Activated T-cell treated with anti-CD3 and anti-CD28 coated beads for 1 hour (primary cell): ENCODE data around the gene ADIG.

Experiments used
- DNase-seq: peaks from one replicate; pipeline ENCODE4 v3.0.0-alpha.2; 2020; ENCODE audit warnings: low read depth

Gene ADIG

DNA sequence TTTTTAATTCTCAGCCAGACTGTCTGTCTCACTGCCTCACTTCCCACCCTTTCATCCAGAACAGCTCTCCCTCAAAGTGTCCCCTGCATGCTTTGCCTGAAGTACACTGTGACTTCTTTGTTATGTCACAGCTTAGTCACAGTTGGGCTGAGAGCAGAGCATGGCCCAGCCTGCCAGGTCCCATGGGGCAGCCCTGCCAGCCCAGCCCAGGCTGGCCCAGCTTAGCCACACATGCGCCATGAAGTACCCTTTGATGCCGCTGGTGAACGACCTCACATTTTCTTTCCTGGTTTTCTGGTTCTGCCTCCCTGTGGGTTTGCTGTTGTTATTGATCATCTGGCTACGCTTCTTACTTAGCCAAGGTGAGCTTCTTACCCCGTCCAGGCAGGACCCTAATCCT, at the start of gene ADIG:
Gene ADIG, plus strand, starts transcription at position 185 of the 400 bp plus-strand sequence. Its CDS starts 54 bp downstream, at position 239.
- no peak for DNase-seq

DNA sequence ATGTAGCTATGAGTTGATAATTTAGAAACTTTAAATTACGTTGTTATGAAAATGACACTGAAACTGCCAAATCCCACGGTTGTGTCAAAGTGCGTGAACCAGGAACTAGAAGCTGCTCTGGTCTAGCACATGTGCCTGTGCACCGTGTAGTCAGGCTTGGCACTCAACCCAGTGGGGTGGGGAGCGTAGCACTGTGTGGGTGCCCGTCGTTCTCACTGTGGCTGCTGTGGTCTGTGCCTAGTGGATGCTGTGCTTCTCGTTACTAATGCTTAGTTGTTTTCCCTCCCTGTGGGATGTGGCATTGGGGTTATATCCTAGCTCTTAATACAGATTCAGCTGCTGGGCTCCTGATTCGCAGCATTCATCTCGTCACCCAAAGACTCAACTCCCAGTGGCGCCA, 46.2 kb upstream of the ADIG start:
- DNase-seq, result no peak

DNA sequence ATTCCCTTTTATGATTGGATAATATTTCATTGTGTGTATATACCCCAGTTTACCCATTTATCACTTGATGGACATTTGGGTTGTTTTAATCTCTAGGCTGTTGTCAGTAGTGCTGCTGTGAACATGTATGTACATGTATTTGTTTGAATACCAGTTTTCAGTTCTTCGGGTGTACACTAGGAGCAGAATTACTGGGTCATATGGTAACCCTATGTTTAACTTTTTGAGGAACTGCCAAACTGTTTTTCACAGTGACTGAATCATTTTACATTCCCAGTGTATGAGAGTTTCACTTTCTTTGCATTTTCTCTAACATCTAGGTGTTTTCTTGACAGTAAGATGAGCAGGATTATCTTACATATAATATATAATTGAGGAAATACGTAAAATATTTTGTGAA, 44.7 kb upstream of the ADIG start:
- no peak for DNase-seq

DNA sequence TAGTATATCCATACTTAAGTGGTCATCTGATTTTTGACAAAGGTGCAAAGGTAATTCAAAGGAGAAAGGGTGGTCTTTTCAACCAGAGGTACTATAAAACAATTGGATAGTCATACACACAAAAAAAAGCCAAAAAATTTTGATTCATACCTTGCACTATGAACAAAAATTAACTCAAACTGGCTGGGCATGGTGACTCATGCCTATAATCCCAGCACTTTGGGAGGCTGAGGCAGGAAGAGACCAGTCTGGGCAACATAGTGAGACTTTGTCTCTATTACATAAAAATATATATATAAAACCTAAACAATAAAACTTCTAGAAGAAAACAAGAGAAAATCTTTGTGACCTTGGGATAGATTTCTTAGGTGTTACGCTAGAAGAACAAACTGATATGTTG, 43.8 kb upstream of the ADIG start:
- DNase-seq, result no peak

DNA sequence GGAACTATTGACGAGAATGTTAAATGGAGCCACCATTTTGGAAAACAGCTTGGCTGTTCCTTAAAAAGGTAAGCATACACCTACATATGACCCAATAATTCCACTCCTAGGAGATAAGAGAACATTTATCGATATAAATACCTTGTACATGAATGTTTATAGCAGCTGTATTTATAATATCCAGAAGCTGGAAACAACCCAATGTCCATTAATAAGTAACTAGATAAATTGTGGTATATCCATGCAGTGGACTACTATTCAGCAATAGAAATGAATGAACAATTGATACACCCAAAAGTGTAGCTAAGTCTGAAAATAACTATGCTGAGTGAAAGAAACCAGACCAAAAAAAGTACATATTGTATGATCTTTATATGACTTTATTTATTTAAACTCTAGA, 42.2 kb upstream of the ADIG start:
- no peak for DNase-seq

DNA sequence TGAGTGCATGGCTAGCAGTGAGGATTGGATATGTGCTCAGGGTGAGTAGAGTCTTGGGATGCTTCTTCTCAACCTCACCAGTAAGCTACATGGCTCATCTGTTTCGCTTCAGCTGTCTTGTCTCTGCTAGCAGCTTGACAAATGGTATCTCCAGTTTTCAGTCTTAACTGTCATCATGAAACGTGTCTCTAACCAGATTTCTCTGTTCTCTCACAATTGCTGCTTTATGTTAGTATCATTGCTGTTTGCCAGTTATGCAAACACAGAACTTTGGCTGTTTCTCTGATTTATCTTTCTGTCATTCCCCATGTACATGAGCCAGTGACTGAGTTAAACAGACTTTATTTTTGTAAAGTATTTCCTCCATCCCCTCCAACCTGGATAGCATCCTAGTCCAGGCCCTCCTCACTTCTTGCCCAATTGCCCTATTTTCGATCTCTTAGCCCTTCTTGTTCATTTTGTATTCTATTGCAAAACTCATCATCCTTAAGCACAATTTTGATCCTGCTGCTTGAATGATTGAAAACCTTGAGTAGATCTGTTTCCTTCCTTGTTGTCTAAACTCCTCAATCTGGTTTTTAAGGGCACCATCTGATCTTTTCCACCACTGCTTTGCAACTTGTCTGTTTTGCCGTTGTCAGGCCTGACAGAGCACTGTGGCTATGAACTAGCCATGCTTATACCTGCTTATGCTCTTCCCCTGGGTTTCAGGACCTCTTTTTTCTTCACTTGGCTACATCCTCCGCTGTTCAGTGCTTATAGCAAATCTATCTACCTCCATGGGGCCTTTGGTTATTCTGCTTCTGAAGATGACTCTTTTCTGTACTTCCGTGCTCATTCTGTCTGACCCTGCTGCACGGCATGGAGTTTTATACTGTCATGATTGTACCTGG, 37.7 kb upstream of the ADIG start:
- no peak for DNase-seq

DNA sequence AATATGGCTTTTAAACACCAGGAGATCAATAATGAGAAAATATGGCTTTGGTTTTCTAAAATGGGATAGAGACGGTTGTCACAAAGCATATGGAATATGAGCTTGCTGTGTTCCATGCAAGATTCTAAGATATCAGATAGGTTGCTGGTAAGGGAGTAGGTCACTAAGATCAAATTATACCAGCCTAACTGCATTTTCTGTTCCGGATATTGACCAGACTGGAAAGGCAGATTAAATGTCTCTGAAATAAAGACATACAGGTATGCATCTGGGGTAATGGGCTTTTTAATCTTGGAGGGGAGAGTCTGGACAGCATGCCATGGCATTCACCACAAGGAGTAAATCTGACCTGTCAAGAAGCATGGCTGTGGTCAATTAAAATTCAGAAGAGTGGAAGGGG, 35.2 kb upstream of the ADIG start:
- no peak for DNase-seq

DNA sequence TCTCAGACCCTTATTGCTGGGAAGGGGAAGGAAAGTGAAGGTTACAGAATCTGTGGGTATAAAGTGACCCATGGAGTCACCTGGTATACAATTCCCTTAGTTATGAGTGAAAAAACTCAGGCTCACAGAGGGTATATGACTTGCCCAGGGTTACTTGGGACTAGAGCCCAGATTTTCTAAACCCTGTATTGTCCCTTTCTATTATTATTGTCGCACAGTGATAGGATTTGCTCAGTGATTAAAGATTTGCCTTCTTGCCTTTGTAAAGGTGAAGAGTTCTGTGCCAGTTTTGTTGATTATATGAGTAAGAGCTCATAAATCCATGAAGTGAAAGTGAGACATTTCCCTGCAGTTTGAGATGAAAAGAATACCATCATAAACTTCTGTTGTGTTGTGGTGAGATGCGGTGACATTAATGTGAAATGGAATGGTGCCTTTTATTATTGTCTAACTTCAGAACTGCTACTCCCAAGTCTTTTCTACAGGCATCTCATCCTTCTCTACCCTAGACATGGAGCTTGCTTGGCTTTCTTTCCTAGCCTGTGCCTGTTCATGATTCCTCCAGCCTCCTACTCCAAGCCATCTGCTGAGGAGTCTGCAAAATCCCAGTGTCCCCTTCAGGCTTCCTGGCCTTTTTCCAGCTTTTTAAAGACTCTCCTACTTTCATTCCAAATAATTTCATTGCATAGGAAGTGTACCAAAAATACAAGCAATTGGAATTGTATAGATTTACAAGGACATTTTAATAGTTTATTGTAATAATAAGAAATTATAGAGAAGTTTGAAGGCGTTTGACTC, 33.5 kb upstream of the ADIG start:
- DNase-seq, result no peak

DNA sequence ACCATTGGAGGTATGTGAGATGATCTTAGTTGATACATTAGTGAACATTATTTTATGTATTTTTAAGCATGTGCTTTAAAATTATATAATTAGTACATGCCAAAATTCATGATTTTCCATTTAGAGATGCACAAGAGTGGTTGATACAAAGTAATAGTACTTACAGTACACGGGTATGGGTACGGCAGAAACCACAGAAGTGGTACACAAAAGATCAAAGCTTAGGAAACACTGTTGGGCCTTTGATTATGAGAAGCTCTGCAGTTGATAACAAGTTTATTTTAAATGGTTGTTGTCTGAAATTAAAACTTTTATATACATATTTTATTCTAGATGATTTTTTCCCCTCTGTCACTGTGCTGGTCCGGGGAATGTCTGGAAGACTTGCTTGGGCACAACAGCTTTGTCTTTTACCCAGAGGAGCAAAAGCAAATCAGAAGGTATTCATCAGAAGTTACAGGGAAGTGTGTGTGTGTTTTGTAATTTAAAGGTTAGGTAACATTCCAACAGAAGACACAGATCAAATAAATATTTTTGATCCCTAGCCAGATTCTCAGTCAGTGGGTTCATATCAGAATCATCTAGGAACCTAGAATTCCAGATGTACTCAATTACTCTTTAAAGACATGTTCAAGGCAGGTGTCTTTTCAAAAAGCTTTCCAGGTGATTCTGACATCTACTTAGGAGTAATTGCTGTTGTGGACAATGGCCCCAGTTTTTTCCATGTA, 32.5 kb upstream of the ADIG start:
- DNase-seq, result no peak

DNA sequence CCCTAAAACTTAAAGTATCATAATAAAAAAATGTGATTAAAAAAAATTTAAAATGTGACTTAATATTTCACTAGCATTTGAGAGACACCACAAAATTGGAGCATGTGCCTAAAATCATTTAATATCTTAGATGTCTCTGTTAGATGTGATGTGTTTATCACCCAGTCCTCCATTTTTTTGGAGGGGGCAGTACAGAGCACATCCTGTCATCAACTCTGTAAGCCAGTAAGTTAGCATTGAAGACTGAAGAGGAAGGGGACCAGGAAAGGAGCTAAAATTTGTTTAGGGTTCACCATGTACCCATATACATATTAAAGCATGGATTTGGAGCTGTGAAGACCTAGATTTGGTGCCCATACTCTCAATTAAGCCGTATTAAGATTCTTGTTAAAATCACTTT, 30.7 kb upstream of the ADIG start:
- no peak for DNase-seq

DNA sequence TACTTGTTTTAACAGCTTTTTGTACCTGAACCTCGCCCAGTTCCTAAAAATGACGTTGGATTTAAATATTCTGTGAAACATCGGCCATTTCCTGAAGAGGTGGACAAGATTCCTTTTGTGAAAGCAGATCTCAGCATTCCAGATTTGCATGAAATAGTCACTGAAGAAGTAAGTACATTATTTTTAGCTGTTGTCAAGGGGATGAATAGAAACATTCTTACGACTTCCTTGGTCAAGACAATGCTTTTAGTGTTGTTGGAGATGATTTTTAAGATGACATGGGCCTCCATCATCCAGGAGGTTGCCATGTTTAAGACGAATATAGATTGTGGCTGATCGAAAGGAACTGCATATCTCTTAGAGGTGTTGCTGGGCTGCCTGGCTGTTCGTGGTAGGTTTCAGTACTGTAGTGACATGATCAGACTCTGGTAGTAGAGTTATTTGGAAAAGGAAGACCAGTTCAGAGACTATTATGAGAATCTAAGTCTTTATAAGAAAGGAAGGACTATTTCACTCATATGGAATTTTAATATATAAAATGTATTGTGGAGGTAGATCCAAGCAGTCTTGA, 29.9 kb upstream of the ADIG start:
- no peak for DNase-seq

DNA sequence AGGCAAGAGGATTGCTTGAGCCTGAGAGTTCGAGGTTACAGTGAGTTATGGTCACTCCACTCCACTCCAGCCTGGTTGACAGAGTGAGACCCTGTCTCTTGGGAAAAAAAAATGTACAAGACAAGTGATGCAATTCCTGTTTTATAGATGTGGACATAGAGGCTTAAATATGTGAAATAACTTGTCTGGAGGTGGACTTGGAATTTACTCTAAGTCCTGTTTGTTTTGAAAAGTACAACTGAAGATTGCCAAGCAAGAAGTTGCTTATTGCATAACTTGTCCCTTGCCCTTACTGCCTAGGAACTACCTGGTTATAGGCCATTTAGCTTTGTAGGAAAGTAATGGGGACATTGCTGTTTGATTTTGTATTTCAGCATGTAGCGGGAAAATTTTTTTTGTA, 26.0 kb upstream of the ADIG start:
- no peak for DNase-seq

DNA sequence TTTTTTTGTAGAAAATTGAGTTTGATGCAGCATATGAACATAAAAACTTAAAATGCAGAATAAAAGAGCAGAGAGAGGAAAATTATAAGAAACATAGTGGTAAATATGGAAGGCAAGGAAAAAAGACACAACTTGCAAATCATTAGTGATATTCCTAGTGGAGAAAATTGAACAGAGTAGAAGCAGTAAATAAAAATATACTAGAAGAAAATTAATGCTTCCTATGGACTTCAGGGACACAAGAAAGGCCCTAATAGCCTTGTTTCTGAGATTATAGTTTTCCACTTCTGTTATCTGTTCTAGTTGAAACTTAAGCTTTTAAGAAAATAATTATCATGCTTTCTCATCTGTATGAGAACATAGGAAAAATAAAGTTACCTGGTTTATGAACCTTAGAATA, 25.6 kb upstream of the ADIG start:
- no peak for DNase-seq

DNA sequence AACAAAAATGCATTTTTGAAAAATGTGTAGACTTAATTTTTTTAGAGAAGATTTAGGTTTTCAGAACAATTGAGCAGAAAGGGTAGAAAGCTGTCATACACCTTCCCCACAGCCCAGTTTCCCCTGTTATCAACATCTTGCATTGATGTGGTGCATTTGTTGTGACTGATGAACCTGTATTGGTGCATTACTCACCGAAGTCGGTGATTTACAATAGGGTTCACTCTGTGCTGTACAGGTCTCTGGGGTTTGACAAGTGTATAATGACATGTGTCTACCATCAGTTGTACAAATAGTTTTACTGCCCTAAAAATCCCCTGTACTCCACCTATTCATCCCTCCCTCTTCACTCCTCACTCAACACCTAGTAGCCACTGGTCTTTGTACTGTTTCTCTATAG, 23.8 kb upstream of the ADIG start:
- DNase-seq, result no peak

DNA sequence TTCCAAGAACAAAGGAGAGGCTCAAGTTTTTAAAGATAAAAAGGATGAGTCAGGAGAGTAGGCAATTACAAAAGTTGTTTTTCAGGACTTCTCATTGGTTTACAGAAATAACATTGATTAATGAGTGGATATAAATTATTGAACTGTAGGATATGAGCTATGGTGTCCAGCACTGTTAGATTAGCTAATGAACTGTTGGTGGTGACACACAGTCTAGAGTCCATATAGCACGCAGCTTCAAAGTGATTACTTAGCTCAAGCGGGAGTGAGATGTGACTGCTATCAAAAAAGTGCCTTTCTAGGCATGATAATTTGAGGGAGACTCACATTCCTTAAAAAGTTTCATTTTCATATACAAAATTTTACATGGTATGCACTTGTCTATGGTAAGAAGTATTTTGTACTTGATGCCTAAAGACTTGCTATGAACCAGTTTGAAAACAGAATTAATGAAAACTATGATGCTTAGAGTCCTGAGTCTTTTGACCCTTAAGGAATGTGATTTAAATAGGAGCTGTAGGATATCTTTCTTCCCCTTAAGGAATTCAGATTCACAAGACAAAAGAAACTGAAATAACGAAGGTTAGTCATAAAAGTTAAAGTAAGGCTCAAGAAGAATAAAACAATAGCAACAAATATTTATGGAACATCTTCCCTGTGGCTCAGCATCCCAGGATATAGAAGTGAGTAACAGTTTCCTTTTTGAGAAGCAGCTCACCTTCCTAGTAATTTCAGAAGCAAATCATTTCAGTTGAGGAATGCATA, 22.2 kb upstream of the ADIG start:
- DNase-seq, result no peak

DNA sequence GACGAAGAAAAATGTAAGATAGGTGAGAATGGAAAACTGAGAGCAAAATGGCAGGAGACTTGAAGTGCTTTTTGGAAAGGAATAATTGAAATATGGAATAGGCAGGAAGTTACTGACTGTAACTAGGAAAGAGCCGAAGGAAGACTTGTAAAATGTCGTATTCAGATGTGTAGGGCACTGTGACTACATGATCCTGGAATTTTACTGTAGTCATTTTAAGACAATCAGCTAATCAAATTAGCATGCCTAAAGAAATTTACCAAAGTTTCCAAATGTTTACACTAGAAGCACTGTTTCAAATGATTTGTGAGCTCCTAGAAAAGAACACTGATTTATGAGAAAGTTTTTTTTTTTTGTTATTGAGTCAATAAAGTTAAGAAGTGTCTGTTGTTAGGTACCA, 21.2 kb upstream of the ADIG start:
- no peak for DNase-seq

DNA sequence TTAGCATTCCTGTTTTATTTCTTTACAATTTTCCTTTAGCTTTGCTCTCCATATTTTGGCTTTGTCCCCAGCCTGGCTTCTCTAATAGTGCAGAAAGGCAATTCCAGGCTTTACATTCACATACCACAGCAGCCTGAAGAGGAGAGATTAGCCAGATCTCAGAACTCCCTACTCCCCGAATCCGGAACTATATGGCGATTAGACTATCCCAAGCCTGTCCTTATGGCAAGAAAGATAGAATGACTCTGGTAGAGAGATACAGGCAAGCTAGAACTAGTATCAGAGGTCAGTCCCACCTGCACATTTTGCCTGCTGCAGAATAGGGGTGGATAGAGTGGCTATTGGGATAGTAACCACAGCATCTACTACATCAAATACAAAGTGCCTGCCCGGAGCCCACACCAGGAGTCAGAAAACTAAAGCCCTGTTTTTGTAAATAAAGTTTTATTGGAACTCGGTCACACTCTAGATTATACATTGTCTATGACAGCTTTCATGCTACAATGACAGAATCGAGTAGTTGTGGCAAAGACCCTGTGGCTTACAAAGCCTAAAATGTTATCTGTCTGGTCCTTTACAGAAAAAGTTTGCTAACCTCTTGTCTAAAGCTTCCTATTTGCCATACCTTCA, 17.1 kb upstream of the ADIG start:
- DNase-seq, result no peak

DNA sequence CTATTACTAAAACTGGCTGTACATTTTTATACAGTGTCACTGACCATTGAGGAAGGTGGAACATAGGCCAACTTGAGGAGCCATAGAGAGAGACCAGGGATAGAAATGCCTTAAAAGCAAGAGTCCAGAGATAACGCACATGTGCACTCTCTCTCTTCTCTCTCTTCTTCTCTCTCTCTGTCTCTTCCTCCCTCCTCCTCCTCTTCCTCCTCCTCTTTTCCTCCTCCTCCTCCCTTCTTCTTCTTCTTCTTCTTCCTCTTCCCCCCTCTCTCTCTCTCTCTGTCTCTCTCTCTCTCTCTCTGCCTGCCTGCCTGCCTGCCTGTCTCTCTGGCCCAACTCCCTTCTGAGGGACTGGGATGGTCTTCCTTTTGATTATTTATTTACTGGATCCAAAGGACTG, 16.3 kb upstream of the ADIG start:
- no peak for DNase-seq

DNA sequence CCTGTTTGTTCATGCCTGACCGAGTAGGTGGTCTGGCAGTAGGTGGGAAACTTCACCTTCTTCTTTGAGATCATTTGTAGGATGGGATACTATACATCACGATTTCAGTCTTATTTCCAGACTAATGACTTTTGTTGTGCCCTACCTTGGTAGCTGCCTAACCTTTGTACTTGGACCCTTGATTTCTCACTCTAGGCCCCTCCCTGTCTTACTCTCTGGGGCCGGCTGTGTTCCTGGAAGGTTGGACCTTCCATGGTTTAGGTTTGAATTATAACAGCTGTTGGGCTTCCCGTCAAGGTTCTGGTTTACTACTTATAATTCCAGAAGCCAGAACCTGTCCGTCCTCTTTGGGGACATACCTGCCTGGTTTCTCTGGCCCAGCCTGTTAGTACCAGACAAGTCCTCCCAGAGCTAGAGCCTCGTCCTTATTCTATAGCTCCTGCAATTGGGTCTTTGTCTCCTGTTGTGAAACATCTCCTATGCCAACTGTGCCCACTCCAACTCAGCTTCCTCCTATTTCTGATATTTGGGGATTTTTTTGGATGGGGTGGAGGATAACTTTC, 14.9 kb upstream of the ADIG start:
- DNase-seq, result no peak

DNA sequence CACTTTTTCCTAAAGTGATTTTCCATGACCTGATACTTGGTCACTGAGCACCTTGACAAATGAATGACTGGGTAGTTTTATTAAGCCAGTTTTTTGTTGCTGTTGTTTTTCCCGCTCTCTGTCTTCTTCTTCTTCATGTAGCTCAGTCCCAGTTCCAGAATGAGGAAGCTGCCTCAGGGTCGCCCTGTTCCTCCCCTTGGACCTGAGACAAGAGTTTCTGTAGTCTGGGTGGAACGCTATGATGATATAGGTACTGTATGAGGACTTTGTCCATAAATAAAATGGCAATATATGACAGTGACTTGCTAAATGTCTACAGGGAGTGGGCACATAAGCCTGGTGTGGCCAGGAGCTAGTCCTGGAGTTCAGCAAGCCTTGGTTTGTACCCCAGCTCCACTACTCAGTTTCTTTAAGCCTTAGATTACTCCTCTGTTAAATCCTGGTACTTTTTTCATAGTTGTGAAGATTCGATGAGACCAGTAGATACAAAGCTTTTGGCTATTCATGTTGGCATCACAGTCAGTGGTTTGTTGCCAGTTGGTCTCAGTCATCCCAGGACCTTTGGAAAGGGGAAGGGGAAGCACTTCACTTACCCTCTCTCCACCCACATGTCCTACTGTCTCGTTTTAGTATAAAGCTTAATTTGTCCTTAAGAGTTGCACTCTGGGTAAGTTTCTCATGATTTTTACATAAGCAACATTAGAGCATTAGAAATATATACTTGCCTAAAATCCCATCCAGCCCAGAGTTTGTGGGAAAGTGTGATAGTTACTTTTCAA, 11.1 kb upstream of the ADIG start:
- no peak for DNase-seq
